GM20000 (cell line): Measurements from ENCODE around the gene SPG11.
"Not testable (repeated sequence)": the region's sequence is repeated elsewhere in the genome, so short reads cannot be mapped to it uniquely, and the experiment has no call there.

Source experiments
- DNase-seq: peaks from one replicate; pipeline ENCODE4 v3.0.0; 2012; ENCODE audit warnings: low spot score
- CTCF ChIP-seq: IDR thresholded peaks from 2 replicates; pipeline ENCODE4 v1.5.1; 2012; ENCODE audit warnings: mild to moderate bottlenecking, control low read depth; ENCODE audit errors: extremely low read depth, missing control alignments

The SPG11 gene

GRCh38 chr15:44706401-44706800 is 42.9 kb upstream of the SPG11 start:
- TF ChIP-seq CTCF, result no peak
- DNase-seq, result no peak

GRCh38 chr15:44705986-44706385 is 42.5 kb upstream of the SPG11 start:
- DNase-seq, result no peak
- no peak for TF ChIP-seq CTCF

- DNase-seq, result not testable (repeated sequence)
Observed at GRCh38 chr15:44700676-44701075, 37.2 kb upstream of the SPG11 start.

GRCh38 chr15:44698641-44699040 is 35.2 kb upstream of the SPG11 start:
- DNase-seq, result no peak
- TF ChIP-seq CTCF, result no peak

- TF ChIP-seq CTCF, result no peak
- no peak for DNase-seq
Observed at GRCh38 chr15:44697014-44697413, 33.6 kb upstream of the SPG11 start.

GRCh38 chr15:44695294-44695693 is 31.8 kb upstream of the SPG11 start:
- no peak for TF ChIP-seq CTCF
- no peak for DNase-seq

GRCh38 chr15:44694416-44694815 is 31.0 kb upstream of the SPG11 start:
- DNase-seq, result no peak
- TF ChIP-seq CTCF, result no peak

GRCh38 chr15:44692659-44693058 is 29.2 kb upstream of the SPG11 start:
- DNase-seq, result no peak
- TF ChIP-seq CTCF, result no peak

GRCh38 chr15:44690245-44690644 is 26.8 kb upstream of the SPG11 start:
- DNase-seq, result not testable (repeated sequence)

- DNase-seq, result not testable (repeated sequence)
Observed at GRCh38 chr15:44689318-44689717, 25.9 kb upstream of the SPG11 start.

- DNase-seq, result not testable (repeated sequence)
Observed at GRCh38 chr15:44682809-44683682, 19.6 kb upstream of the SPG11 start.
